HepG2 (cell line): ENCODE measurements around the gene TM6SF1. TPM values are rescaled to one million over a fixed set of nuclear protein-coding genes. Genes with fewer than 3 reads are reported as not detected.

ENCODE experiments used
- BCL3 ChIP-seq: sonication (generic); formaldehyde crosslinking; IDR thresholded peaks from 2 replicates; pipeline ENCODE4 v1.5.1; 2020; ENCODE audit warnings: mild to moderate bottlenecking, missing genetic modification reagents, moderate library complexity
- DNMT1 ChIP-seq: sonication (generic); formaldehyde crosslinking; IDR thresholded peaks from 2 replicates; pipeline ENCODE4 v1.5.1; 2020; ENCODE audit warnings: mild to moderate bottlenecking, missing genetic modification reagents
- HNRNPUL1 ChIP-seq: fragments of 200-400 bp; formaldehyde crosslinking; IDR thresholded peaks from 2 replicates; pipeline ENCODE4 v1.6.1; 2017; ENCODE audit warnings: low read depth, mild to moderate bottlenecking, low read length, moderate library complexity
- LBX2 ChIP-seq: sonication (generic); formaldehyde crosslinking; IDR thresholded peaks from 2 replicates; pipeline ENCODE4 v1.5.0; 2020; ENCODE audit warnings: missing genetic modification reagents, mild to moderate bottlenecking, borderline replicate concordance
- MAZ ChIP-seq, 2 experiments: sonication (generic) in 1 of 2; formaldehyde crosslinking in 1 of 2; IDR thresholded peaks; 2 replicates each; pipeline versions ENCODE4 v1.5.0 to v1.6.1; 2012 to 2020; ENCODE audit warnings: low read depth in 2 of 2, mild to moderate bottlenecking in 2 of 2, borderline replicate concordance in 1 of 2, improper control_type of control experiment in 1 of 2, low read length in 1 of 2, missing genetic modification reagents in 1 of 2, moderate library complexity in 1 of 2
- ZBTB1 ChIP-seq: sonication (generic); formaldehyde crosslinking; IDR thresholded peaks from 2 replicates; pipeline ENCODE4 v1.4.0; 2020; ENCODE audit warnings: missing genetic modification reagents, borderline replicate concordance
- ZBTB10 ChIP-seq: sonication (generic); formaldehyde crosslinking; IDR thresholded peaks from 2 replicates; pipeline ENCODE4 v1.4.0; 2020; ENCODE audit warnings: missing genetic modification reagents, borderline replicate concordance
- ZSCAN21 ChIP-seq: sonication (generic); formaldehyde crosslinking; IDR thresholded peaks from 2 replicates; pipeline ENCODE4 v1.8.0; 2022; ENCODE audit warnings: mild to moderate bottlenecking, missing genetic modification reagents, moderate library complexity, borderline replicate concordance
- polyA plus RNA-seq, 8 experiments: library from polyadenylated mRNA; depleted of rRNA in 3 of 8; stranded (reverse) in 7 of 8; unstranded in 1 of 8; fragments of >200 nt; fragmentation: Illumina TruSeq in 4 of 8; extraction: Trizol in 4 of 8; gene quantifications; 2 replicates each; pipeline versions ENCODE4 v1.2.1 to v1.2.3, GENCODE V29; 2011 to 2016; ENCODE audit warnings: low read depth in 4 of 8, missing spikeins in 1 of 8, mixed read lengths in 1 of 8; ENCODE audit not compliant: insufficient read depth in 1 of 8
- total RNA-seq, 5 experiments: library from RNA; depleted of rRNA; stranded (reverse); fragments of >200 nt; fragmentation: Illumina TruSeq; extraction: Trizol; gene quantifications; 2 replicates each; pipeline ENCODE4 v1.2.3, GENCODE V29; 2016; ENCODE audit warnings: low read depth in 1 of 5

The TM6SF1 gene
- total and polyA plus RNA-seq, 2 of the 13 experiments (the other 11 are each of a cell fraction or from before 2014, with no cell fraction given), result not detected

- TF ChIP-seq HNRNPUL1, result no peak
- no peak for TF ChIP-seq ZBTB1 (CRISPR knock-in tag)
- TF ChIP-seq DNMT1 (CRISPR knock-in tag), result no peak
- TF ChIP-seq ZBTB10 (CRISPR knock-in tag), result no peak
- no peak for TF ChIP-seq MAZ (IDR thresholded peaks at IDR 0.05; ENCODE audit: borderline replicate concordance, low read depth, low read length)
- TF ChIP-seq MAZ (CRISPR knock-in tag; IDR thresholded peaks at IDR 0.05; ENCODE audit: low read depth), result no peak
- no peak for TF ChIP-seq LBX2 (CRISPR knock-in tag)
- no peak for TF ChIP-seq BCL3 (CRISPR knock-in tag)
- no peak for TF ChIP-seq ZSCAN21 (CRISPR knock-in tag)
Observed at GRCh38 chr15:83109532-83109931, 2.1 kb downstream of the TM6SF1 start (continued).
